K562 (cell line): ENCODE measurements around the gene TARP.
"Not testable (repeated sequence)": the region's sequence is repeated elsewhere in the genome, so short reads cannot be mapped to it uniquely, and the experiment has no call there.

Experiments used
- ATAC-seq: fragments of 200-7000 bp; cut with Tn5 transposase; 3 replicates; pipeline ENCODE4 v1.9.1; 2020; ENCODE audit warnings: moderate library complexity
- BruUV-seq: library from RNA; stranded (reverse); fragments of 400-500 nt; replicated peaks from 2 replicates; lab custom pipeline; 2021; lab: Mats Ljungman, UMichigan
- CTCF ChIA-PET: fragments of 300-600 bp; formaldehyde crosslinking; extraction: SDS; loops from one replicate; lab custom pipeline; 2021; ENCODE audit warnings: low intra/inter-chr PET ratio; lab: Yijun Ruan, JAX
- POLR2A ChIA-PET: fragments of 300-600, 350-650 bp; sonication (Branson Sonifier 250); formaldehyde crosslinking; extraction: SDS; loops from one replicate; lab custom pipeline; 2021; ENCODE audit warnings: antibody characterized with exemption, inconsistent platforms; lab: Yijun Ruan, JAX
- DNase-seq, 4 experiments: peaks; one replicate each; pipeline versions ENCODE4 v3.0.0 to v3.0.0-alpha.2; 2011 to 2018; ENCODE audit warnings: low spot score in 3 of 4, mixed read lengths in 3 of 4; ENCODE audit errors: extremely low read depth in 1 of 4
- FAIRE-seq: peaks from 2 replicates; lab custom pipeline; 2011; peaks lifted over from hg19 to GRCh38; lab: Jason Lieb, UNC
- H2AFZ ChIP-seq: 2 replicates; pipeline ENCODE4 v1.6.0; 2011; ENCODE audit warnings: low read depth, low read length, control low read depth, inconsistent platforms
- H3K27ac ChIP-seq: fragments of 200-600 bp; 3 replicates; pipeline ENCODE4 v1.8.0; 2011; ENCODE audit warnings: low read depth, mild to moderate bottlenecking, control low read depth, inconsistent platforms, low read length, moderate library complexity, mixed read lengths; ENCODE audit errors: extremely low read depth
- H3K27me3 ChIP-seq, 2 experiments: fragments of 300-600 bp in 1 of 2; 2 replicates in 1 of 2; 3 replicates in 1 of 2; pipeline versions ENCODE4 v1.6.0 to v1.8.0; 2011; ENCODE audit warnings: inconsistent platforms in 2 of 2, low read length in 2 of 2, mild to moderate bottlenecking in 1 of 2, mixed read lengths in 1 of 2, moderate library complexity in 1 of 2; ENCODE audit not compliant: control insufficient read depth in 2 of 2, insufficient read depth in 2 of 2
- H3K36me3 ChIP-seq: fragments of 300-600 bp; 3 replicates; pipeline ENCODE4 v1.8.0; 2011; ENCODE audit warnings: mild to moderate bottlenecking, low read length, inconsistent platforms; ENCODE audit not compliant: control insufficient read depth, insufficient read depth
- H3K4me1 ChIP-seq, 2 experiments: fragments of 200-600 bp in 1 of 2; replicated peaks in 1 of 2; 2 replicates in 1 of 2; 3 replicates in 1 of 2; pipeline versions ENCODE4 v1.5.1 to v1.8.0; 2011; ENCODE audit warnings: inconsistent platforms in 2 of 2, low read length in 2 of 2, mild to moderate bottlenecking in 1 of 2, mixed read lengths in 1 of 2, moderate library complexity in 1 of 2; ENCODE audit not compliant: control insufficient read depth in 2 of 2, insufficient read depth in 2 of 2
- H3K4me2 ChIP-seq: 2 replicates; pipeline ENCODE4 v1.6.1; 2011; ENCODE audit warnings: low read length, control low read depth, inconsistent platforms, mixed read lengths; ENCODE audit not compliant: insufficient read depth
- H3K4me3 ChIP-seq: fragments of 200-600 bp; sonication (generic), shearing (Covaris generic); 2 replicates; pipeline ENCODE4 v1.5.1; 2016; ENCODE audit warnings: control low read depth, inconsistent platforms
- H3K79me2 ChIP-seq: fragments of 200-600 bp; 3 replicates; pipeline ENCODE4 v1.8.0; 2011; ENCODE audit warnings: low read length, inconsistent platforms; ENCODE audit not compliant: control insufficient read depth, insufficient read depth
- H3K9ac ChIP-seq, 2 experiments: 2 replicates each; pipeline versions ENCODE4 v1.6.0 to v1.6.1; 2011; ENCODE audit warnings: low read depth in 2 of 2, low read length in 2 of 2, control low read depth in 1 of 2, inconsistent platforms in 1 of 2, mild to moderate bottlenecking in 1 of 2, mixed read lengths in 1 of 2; ENCODE audit not compliant: insufficient read depth in 1 of 2
- H3K9me1 ChIP-seq: one replicate; pipeline ENCODE4 v1.6.0; 2011; ENCODE audit warnings: inconsistent platforms, mild to moderate bottlenecking, low read length, moderate library complexity; ENCODE audit not compliant: control insufficient read depth, insufficient read depth
- H3K9me3 ChIP-seq: replicated peaks from 2 replicates; pipeline ENCODE4 v1.5.1; 2011; ENCODE audit warnings: low read depth, low read length, inconsistent platforms; ENCODE audit not compliant: control insufficient read depth, insufficient read depth
- H4K20me1 ChIP-seq: replicated peaks from 2 replicates; pipeline ENCODE4 v1.6.1; 2011; ENCODE audit warnings: low read length, inconsistent platforms, mixed read lengths; ENCODE audit not compliant: control insufficient read depth, insufficient read depth
- ATF3 ChIP-seq, 2 experiments: fragments of 450-650 bp in 1 of 2; sonication (generic) in 1 of 2; formaldehyde crosslinking in 1 of 2; IDR thresholded peaks in 1 of 2; conservative IDR thresholded peaks in 1 of 2; 2 replicates each; pipeline versions ENCODE4 v1.6.1 to v1.8.1; 2016 to 2023; ENCODE audit warnings: mild to moderate bottlenecking in 2 of 2, moderate library complexity in 2 of 2, inconsistent platforms in 1 of 2, missing genetic modification reagents in 1 of 2
- SPI1 ChIP-seq: IDR thresholded peaks from 2 replicates; pipeline ENCODE4 v1.6.1; 2011; ENCODE audit warnings: low read depth, low read length, control low read depth, borderline replicate concordance
- ZNF121 ChIP-seq: sonication (generic); formaldehyde crosslinking; conservative IDR thresholded peaks from 2 replicates; pipeline ENCODE4 v1.8.0; 2022; ENCODE audit warnings: missing genetic modification reagents
- WGBS: fragments of 100-300 bp; shearing (Covaris generic); methylation state at CpG from one replicate; pipeline ENCODE4 v1.1.6; 2016; ENCODE audit warnings: low coverage, mixed read lengths; ENCODE audit not compliant: insufficient coverage; ENCODE audit errors: missing lambda C conversion rate; 5-methylcytosine and 5-hydroxymethylcytosine counted together
- in situ Hi-C: fragments of 300-500 bp; cut with MboI; formaldehyde crosslinking; loops from 4 replicates; pipeline ENCODE4 v1.15.0; 2018; ENCODE audit warnings: inconsistent platforms, mixed read lengths
- intact Hi-C: fragments of 100-400 bp; cut with micrococcal nuclease; formaldehyde crosslinking; loops from 2 replicates; pipeline ENCODE4 v1.14.2; 2022

TARP gene

DNA sequence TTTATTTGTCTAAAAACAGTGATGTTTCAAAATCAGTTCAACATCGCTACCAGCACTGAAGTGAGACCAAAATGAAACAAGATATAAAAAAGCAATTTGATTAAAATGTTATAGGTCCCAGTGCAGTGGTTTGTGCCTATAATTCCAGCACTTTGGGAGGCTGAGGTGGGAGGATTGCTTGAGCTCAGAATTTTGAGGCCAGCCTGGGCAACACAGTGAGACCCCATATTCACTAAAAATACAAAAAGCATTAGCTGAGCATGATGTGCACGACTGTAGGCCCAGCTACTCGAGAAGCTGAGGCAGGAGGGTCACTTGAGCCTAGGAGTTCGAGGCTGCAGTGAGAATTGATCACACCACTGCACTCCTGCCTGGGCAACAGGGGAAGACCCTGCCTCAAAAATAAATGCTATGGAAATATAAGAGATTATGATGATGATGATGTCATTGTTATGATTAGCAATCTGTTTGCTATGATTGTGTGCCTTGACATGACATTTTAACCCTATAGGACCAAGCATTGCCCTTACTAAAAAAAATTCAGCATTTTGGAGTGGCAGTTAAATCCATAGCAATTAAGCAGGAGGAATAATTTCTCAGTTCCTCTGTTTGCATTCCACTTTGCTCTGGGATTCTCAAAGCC is 3.6 kb downstream of the TARP start:
- DNase-seq; H3K4me1 ChIP-seq; in situ Hi-C loops; H3K4me3 ChIP-seq; H3K27me3 ChIP-seq; H3K9me1 ChIP-seq; BruUV-seq; CTCF ChIA-PET; H3K9ac ChIP-seq; FAIRE-seq; H2AFZ ChIP-seq; H3K27ac ChIP-seq; H4K20me1 ChIP-seq; POLR2A ChIA-PET; H3K79me2 ChIP-seq; H3K4me2 ChIP-seq; H3K9me3 ChIP-seq; intact Hi-C loops; H3K36me3 ChIP-seq; ATAC-seq; TF ChIP-seq ATF3 (CRISPR knock-in tag; conservative IDR thresholded peaks at IDR 0.05): not testable (repeated sequence)
- 10% methylated on average over 4 of the region's 4 CpGs for WGBS
- peak; percentile 94 for TF ChIP-seq ZNF121
- peak; percentile 34; the same call in 1 of the 2 replicates for TF ChIP-seq ATF3 (IDR thresholded peaks at IDR 0.05)

GRCh38 chr7:38265958-38266357 is 7.5 kb downstream of the TARP start:
- H3K27me3 ChIP-seq, BruUV-seq, CTCF ChIA-PET, H3K4me2 ChIP-seq, ATAC-seq, intact Hi-C loops, H3K4me3 ChIP-seq, H3K4me1 ChIP-seq, H2AFZ ChIP-seq, H4K20me1 ChIP-seq, H3K36me3 ChIP-seq, H3K9me1 ChIP-seq, H3K27ac ChIP-seq, FAIRE-seq, H3K9ac ChIP-seq, H3K79me2 ChIP-seq, in situ Hi-C loops, DNase-seq, POLR2A ChIA-PET, H3K9me3 ChIP-seq: not testable (repeated sequence)
- 0 out of 2 replicates have a peak, but pooled peaks have one; percentile 20 for TF ChIP-seq SPI1
- WGBS = 5% methylated on average over 3 of the region's 3 CpGs
